IPS-18a (cell line): Measurements from ENCODE around the gene PRRT1.

Source experiments
- H3K27ac ChIP-seq: one replicate; pipeline ENCODE4 v1.5.1; 2013; ENCODE audit warnings: low read length
- H3K27me3 ChIP-seq: one replicate; pipeline ENCODE4 v1.6.1; 2013; ENCODE audit warnings: mild to moderate bottlenecking, low read length; ENCODE audit not compliant: control insufficient read depth, insufficient read depth
- H3K36me3 ChIP-seq: one replicate; pipeline ENCODE4 v1.6.1; 2013; ENCODE audit warnings: low read depth, low read length; ENCODE audit not compliant: control insufficient read depth
- H3K4me1 ChIP-seq: one replicate; pipeline ENCODE4 v1.6.1; 2013; ENCODE audit warnings: low read depth, low read length; ENCODE audit not compliant: control insufficient read depth
- H3K4me3 ChIP-seq: one replicate; pipeline ENCODE4 v1.5.1; 2013; ENCODE audit warnings: low read length
- H3K9ac ChIP-seq: one replicate; pipeline ENCODE4 v1.6.1; 2013; ENCODE audit warnings: mild to moderate bottlenecking, low read length, moderate library complexity
- H3K9me3 ChIP-seq: one replicate; pipeline ENCODE4 v1.6.1; 2013; ENCODE audit warnings: low read depth, low read length; ENCODE audit not compliant: control insufficient read depth

Gene PRRT1

GRCh38 chr6:32120573-32121059 is 31.1 kb downstream of the PRRT1 start:
- Histone ChIP-seq H3K4me3 (no peak overlapping the region), H3K9ac (no peak overlapping the region), H3K9me3 (no peaks in the 10 kb centered on the region), H3K27me3 (no peaks in the 10 kb centered on the region), H3K27ac (no peak overlapping the region), H3K4me1 (no peaks in the 10 kb centered on the region), H3K36me3 (peaks cover 44% of the 10 kb centered on the region)

GRCh38 chr6:32118782-32119628 is 32.7 kb downstream of the PRRT1 start:
- H3K27ac ChIP-seq = no peak overlapping the region
- H3K9ac ChIP-seq = no peak overlapping the region
- H3K36me3 ChIP-seq = peaks cover 44% of the 10 kb centered on the region
- H3K27me3 ChIP-seq = no peaks in the 10 kb centered on the region
- H3K4me1 ChIP-seq = no peaks in the 10 kb centered on the region
- H3K4me3 ChIP-seq = no peak overlapping the region
- no peaks in the 10 kb centered on the region for H3K9me3 ChIP-seq

- peaks cover 39% of the 10 kb centered on the region for H3K36me3 ChIP-seq
- no peaks in the 10 kb centered on the region for H3K4me1 ChIP-seq
- H3K9me3 ChIP-seq = no peaks in the 10 kb centered on the region
These were observed 34.3 kb downstream of the PRRT1 start for GRCh38 chr6:32117461-32117860.

GRCh38 chr6:32116674-32117073 is 35.1 kb downstream of the PRRT1 start:
- Histone ChIP-seq H3K4me1 (no peaks in the 10 kb centered on the region), H3K36me3 (peaks cover 34% of the 10 kb centered on the region), H3K9ac (no peak overlapping the region), H3K9me3 (no peaks in the 10 kb centered on the region), H3K4me3 (no peak overlapping the region), H3K27me3 (no peaks in the 10 kb centered on the region), H3K27ac (no peak overlapping the region)

More at GRCh38 chr6:32117461-32117860, 34.3 kb downstream of the PRRT1 start:
- no peaks in the 10 kb centered on the region for H3K27me3 ChIP-seq
- H3K4me3 ChIP-seq = no peak overlapping the region
- no peak overlapping the region for H3K27ac ChIP-seq
- H3K9ac ChIP-seq = no peak overlapping the region

- Histone ChIP-seq H3K9ac (no peak overlapping the region), H3K4me1 (no peaks in the 10 kb centered on the region), H3K27ac (no peak overlapping the region), H3K4me3 (no peak overlapping the region), H3K27me3 (no peaks in the 10 kb centered on the region), H3K36me3 (peaks cover 25% of the 10 kb centered on the region), H3K9me3 (no peaks in the 10 kb centered on the region)
These were observed 36.1 kb downstream of the PRRT1 start for GRCh38 chr6:32115623-32116022.

- no peak overlapping the region for H3K27ac ChIP-seq
- no peak overlapping the region for H3K9ac ChIP-seq
- H3K4me3 ChIP-seq = no peak overlapping the region
- peaks cover 21% of the 10 kb centered on the region for H3K36me3 ChIP-seq
- no peaks in the 10 kb centered on the region for H3K4me1 ChIP-seq
- peaks cover 2% of the 10 kb centered on the region for H3K27me3 ChIP-seq
- no peaks in the 10 kb centered on the region for H3K9me3 ChIP-seq
These were observed 36.9 kb downstream of the PRRT1 start for GRCh38 chr6:32114796-32115195.

- H3K4me3 ChIP-seq = no peak overlapping the region
- H3K9ac ChIP-seq = peak overlapping the region; percentile 49
- H3K4me1 ChIP-seq = no peaks in the 10 kb centered on the region
- peak overlapping the region; percentile 34 for H3K27ac ChIP-seq
- H3K36me3 ChIP-seq = peaks cover 18% of the 10 kb centered on the region
- H3K27me3 ChIP-seq = peaks cover 10% of the 10 kb centered on the region
- no peaks in the 10 kb centered on the region for H3K9me3 ChIP-seq
These were observed 38.1 kb downstream of the PRRT1 start for GRCh38 chr6:32113386-32114352.

GRCh38 chr6:32112431-32112980 is 39.2 kb downstream of the PRRT1 start:
- peaks cover 14% of the 10 kb centered on the region for H3K27me3 ChIP-seq
- H3K9me3 ChIP-seq = no peaks in the 10 kb centered on the region
- H3K4me3 ChIP-seq = no peak overlapping the region
- H3K27ac ChIP-seq = no peak overlapping the region
- H3K4me1 ChIP-seq = no peaks in the 10 kb centered on the region
- peaks cover 15% of the 10 kb centered on the region for H3K36me3 ChIP-seq
- no peak overlapping the region for H3K9ac ChIP-seq

- peaks cover 14% of the 10 kb centered on the region for H3K27me3 ChIP-seq
- no peaks in the 10 kb centered on the region for H3K9me3 ChIP-seq
- no peak overlapping the region for H3K4me3 ChIP-seq
- H3K36me3 ChIP-seq = peaks cover 8% of the 10 kb centered on the region
- no peaks in the 10 kb centered on the region for H3K4me1 ChIP-seq
- no peak overlapping the region for H3K27ac ChIP-seq
- no peak overlapping the region for H3K9ac ChIP-seq
These were observed 40.2 kb downstream of the PRRT1 start for GRCh38 chr6:32111424-32112066.

- Histone ChIP-seq H3K36me3 (no peaks in the 10 kb centered on the region), H3K27ac (no peak overlapping the region), H3K27me3 (peaks cover 14% of the 10 kb centered on the region), H3K9ac (no peak overlapping the region), H3K9me3 (no peaks in the 10 kb centered on the region), H3K4me1 (no peaks in the 10 kb centered on the region), H3K4me3 (no peak overlapping the region)
These were observed 41.1 kb downstream of the PRRT1 start for GRCh38 chr6:32110632-32111031.

- H3K9ac ChIP-seq = no peak overlapping the region
- no peak overlapping the region for H3K4me3 ChIP-seq
- no peaks in the 10 kb centered on the region for H3K36me3 ChIP-seq
- no peak overlapping the region for H3K27ac ChIP-seq
- H3K27me3 ChIP-seq = peaks cover 19% of the 10 kb centered on the region
- H3K4me1 ChIP-seq = no peaks in the 10 kb centered on the region
- H3K9me3 ChIP-seq = no peaks in the 10 kb centered on the region
These were observed 42.0 kb downstream of the PRRT1 start for GRCh38 chr6:32109765-32110160.
